ENCODE data around the gene KIR2DL1.
"Not testable (repeated sequence)": the region's sequence is repeated elsewhere in the genome, so short reads cannot be mapped to it uniquely, and the experiment has no call there.

Gene KIR2DL1

DNA sequence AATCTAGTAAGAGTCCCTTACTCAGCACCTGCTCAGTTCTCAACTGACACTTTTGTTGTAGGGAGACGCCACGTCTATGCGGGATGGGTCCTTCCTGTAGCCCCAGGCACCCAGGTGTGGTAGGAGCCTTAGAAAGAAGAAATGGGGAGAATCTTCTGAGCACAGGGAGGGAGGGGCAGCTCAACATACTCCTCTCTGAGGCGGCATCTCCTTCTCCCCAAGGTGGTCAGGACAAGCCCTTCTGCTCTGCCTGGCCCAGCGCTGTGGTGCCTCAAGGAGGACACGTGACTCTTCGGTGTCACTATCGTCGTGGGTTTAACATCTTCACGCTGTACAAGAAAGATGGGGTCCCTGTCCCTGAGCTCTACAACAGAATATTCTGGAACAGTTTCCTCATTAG, 35.0 kb downstream of the KIR2DL1 start:
- POLR2A ChIA-PET: no interaction called here
- Histone ChIP-seq H3K9me3 (ENCODE audit: control extremely low read depth in 1 of 5, control insufficient read depth in 4 of 5, insufficient read depth in 2 of 5, low read depth in 1 of 5, low read length in 4 of 5) (peaks cover 0 to 3% (median 0%) of the 10 kb centered on the region in 5 experiments), H3K36me3 (ENCODE audit: control insufficient read depth in 4 of 4, insufficient read depth in 4 of 4, low read length in 3 of 4) (no peaks in the 10 kb centered on the region), H3K27me3 (replicated peaks in 2 of 5; ENCODE audit: control insufficient read depth in 4 of 5, insufficient read depth in 5 of 5, low read length in 4 of 5) (peaks cover 0 to 14% (median 0%) of the 10 kb centered on the region in 5 experiments), H3K4me3 (ENCODE audit: control insufficient read depth in 1 of 7, extremely low read depth in 1 of 7, insufficient read depth in 4 of 7, low read depth in 2 of 7, low read length in 6 of 7) (no peak overlapping the region), H3K27ac (ENCODE audit: insufficient read depth in 1 of 2, low read depth in 1 of 2, low read length in 2 of 2, poor library complexity in 1 of 2, severe bottlenecking in 2 of 2) (no peak overlapping the region), H3K4me1 (ENCODE audit: control extremely low read depth in 1 of 4, control insufficient read depth in 4 of 4, insufficient read depth in 4 of 4, low read length in 3 of 4) (no peaks in the 10 kb centered on the region)
- WGBS (ENCODE audit: insufficient coverage): 92% methylated on average over 10 of the region's 10 CpGs
- no peak for DNase-seq
- CTCF ChIA-PET: no interaction called here

DNA sequence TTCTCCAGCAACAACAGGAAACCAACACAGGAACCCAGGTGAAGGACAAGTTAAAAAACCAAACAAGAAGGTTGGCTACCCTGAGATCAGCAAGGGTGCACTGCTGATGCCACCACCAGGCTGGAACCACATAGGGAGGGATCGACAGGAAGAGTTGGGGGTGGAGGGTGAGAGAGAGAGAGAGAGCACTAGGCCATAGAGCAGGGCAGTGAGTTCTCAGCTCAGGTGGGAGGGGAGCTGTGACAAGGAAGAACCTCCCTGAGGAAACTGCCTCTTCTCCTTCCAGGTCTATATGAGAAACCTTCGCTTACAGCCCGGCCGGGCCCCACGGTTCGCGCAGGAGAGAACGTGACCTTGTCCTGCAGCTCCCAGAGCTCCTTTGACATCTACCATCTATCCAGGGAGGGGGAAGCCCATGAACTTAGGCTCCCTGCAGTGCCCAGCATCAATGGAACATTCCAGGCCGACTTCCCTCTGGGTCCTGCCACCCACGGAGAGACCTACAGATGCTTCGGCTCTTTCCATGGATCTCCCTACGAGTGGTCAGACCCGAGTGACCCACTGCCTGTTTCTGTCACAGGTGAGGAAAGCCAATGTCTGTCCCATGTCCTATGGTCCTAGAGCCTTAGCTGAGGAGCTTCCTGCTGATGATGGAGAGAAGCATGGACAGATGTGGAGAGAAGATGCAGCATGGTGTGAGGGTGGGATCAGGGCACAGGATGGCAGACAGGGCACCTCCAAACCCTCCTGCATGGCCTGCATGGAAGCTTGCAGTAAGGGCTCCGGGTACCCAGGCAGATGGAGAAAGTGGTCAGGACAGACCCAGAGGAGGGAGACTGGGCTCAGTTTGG, 36.3 kb downstream of the KIR2DL1 start:
- peaks cover 0 to 3% (median 0%) of the 10 kb centered on the region in 5 experiments for H3K9me3 ChIP-seq (ENCODE audit: control extremely low read depth in 1 of 5, control insufficient read depth in 4 of 5, insufficient read depth in 2 of 5, low read depth in 1 of 5, low read length in 4 of 5)
- DNase-seq: no peak
- WGBS (ENCODE audit: insufficient coverage): 90% methylated on average over 11 of the region's 14 CpGs
- no peaks in the 10 kb centered on the region for H3K4me1 ChIP-seq (ENCODE audit: control extremely low read depth in 1 of 4, control insufficient read depth in 4 of 4, insufficient read depth in 4 of 4, low read length in 3 of 4)
- H3K4me3 ChIP-seq (ENCODE audit: control insufficient read depth in 1 of 7, extremely low read depth in 1 of 7, insufficient read depth in 4 of 7, low read depth in 2 of 7, low read length in 6 of 7): no peak overlapping the region
- no peaks in the 10 kb centered on the region for H3K36me3 ChIP-seq (ENCODE audit: control insufficient read depth in 4 of 4, insufficient read depth in 4 of 4, low read length in 3 of 4)
- H3K27me3 ChIP-seq (replicated peaks in 2 of 5; ENCODE audit: control insufficient read depth in 4 of 5, insufficient read depth in 5 of 5, low read length in 4 of 5): peaks cover 0 to 14% (median 2%) of the 10 kb centered on the region in 5 experiments
- POLR2A ChIA-PET: no interaction called here
- CTCF ChIA-PET: no interaction called here
- no peak overlapping the region for H3K27ac ChIP-seq (ENCODE audit: insufficient read depth in 1 of 2, low read depth in 1 of 2, low read length in 2 of 2, poor library complexity in 1 of 2, severe bottlenecking in 2 of 2)

DNA sequence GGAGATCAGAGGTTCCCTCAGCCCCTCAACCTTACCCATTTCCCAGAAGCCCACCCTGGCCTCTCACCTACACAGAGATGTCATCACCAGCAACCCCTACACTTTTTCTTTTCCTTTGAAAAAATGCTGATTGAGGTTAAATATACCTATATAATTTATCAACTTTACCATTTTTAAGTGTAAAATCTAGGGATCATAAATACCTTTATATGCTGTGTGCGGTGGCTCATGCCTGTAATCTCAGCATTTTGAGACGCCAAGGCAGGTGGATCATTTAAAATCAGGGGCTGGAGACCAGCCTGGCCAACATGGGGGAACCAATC, 36.9 kb downstream of the KIR2DL1 start:
- POLR2A ChIA-PET: no interaction called here
- H3K4me1 ChIP-seq (ENCODE audit: control extremely low read depth in 1 of 4, control insufficient read depth in 4 of 4, insufficient read depth in 4 of 4, low read length in 3 of 4): no peaks in the 10 kb centered on the region
- WGBS (ENCODE audit: insufficient coverage): no CpG with 5 or more reads among the region's 2 CpGs
- H3K36me3 ChIP-seq (ENCODE audit: control insufficient read depth in 4 of 4, insufficient read depth in 4 of 4, low read length in 3 of 4): no peaks in the 10 kb centered on the region
- peaks cover 0 to 15% (median 2%) of the 10 kb centered on the region in 5 experiments for H3K27me3 ChIP-seq (replicated peaks in 2 of 5; ENCODE audit: control insufficient read depth in 4 of 5, insufficient read depth in 5 of 5, low read length in 4 of 5)
- no peak for DNase-seq
- H3K27ac ChIP-seq (ENCODE audit: insufficient read depth in 1 of 2, low read depth in 1 of 2, low read length in 2 of 2, poor library complexity in 1 of 2, severe bottlenecking in 2 of 2): no peak overlapping the region
- CTCF ChIA-PET: no interaction called here
- no peak overlapping the region for H3K4me3 ChIP-seq (ENCODE audit: control insufficient read depth in 1 of 7, extremely low read depth in 1 of 7, insufficient read depth in 4 of 7, low read depth in 2 of 7, low read length in 6 of 7)
- H3K9me3 ChIP-seq (ENCODE audit: control extremely low read depth in 1 of 5, control insufficient read depth in 4 of 5, insufficient read depth in 2 of 5, low read depth in 1 of 5, low read length in 4 of 5): peaks cover 0 to 3% (median 0%) of the 10 kb centered on the region in 5 experiments

DNA sequence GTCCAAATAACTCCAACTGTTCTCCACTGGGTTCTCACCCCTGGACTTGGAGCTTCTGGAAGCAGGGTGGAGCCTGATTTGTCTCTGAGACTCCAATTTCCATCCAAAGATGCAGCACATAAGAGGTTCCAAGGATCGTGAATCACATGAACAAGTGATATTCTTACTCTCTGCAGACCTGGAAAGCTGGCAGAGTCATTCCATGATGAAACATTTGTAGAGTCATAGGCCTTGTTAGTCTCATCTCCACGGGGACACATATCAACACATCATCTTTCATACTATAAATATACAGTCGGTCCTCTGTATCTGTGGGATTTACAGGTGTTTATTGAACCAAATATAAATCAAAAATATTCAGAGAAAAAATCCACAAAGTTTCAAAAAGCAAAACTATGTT, 45.0 kb downstream of the KIR2DL1 start:
- 83% methylated on average over 1 of the region's 3 CpGs for WGBS (ENCODE audit: insufficient coverage)
- H3K4me1 ChIP-seq (ENCODE audit: control extremely low read depth in 1 of 4, control insufficient read depth in 4 of 4, insufficient read depth in 4 of 4, low read length in 3 of 4); CTCF ChIA-PET; H3K27ac ChIP-seq (ENCODE audit: insufficient read depth in 1 of 2, low read depth in 1 of 2, low read length in 2 of 2, poor library complexity in 1 of 2, severe bottlenecking in 2 of 2); H3K4me3 ChIP-seq (ENCODE audit: control insufficient read depth in 1 of 7, extremely low read depth in 1 of 7, insufficient read depth in 4 of 7, low read depth in 2 of 7, low read length in 6 of 7); H3K36me3 ChIP-seq (ENCODE audit: control insufficient read depth in 4 of 4, insufficient read depth in 4 of 4, low read length in 3 of 4); POLR2A ChIA-PET; DNase-seq; H3K9me3 ChIP-seq (ENCODE audit: control extremely low read depth in 1 of 5, control insufficient read depth in 4 of 5, insufficient read depth in 2 of 5, low read depth in 1 of 5, low read length in 4 of 5): not testable (repeated sequence)
- H3K27me3 ChIP-seq (replicated peaks in 2 of 5; ENCODE audit: control insufficient read depth in 4 of 5, insufficient read depth in 5 of 5, low read length in 4 of 5): peaks cover 0 to 17% (median 3%) of the 10 kb centered on the region in 5 experiments

DNA sequence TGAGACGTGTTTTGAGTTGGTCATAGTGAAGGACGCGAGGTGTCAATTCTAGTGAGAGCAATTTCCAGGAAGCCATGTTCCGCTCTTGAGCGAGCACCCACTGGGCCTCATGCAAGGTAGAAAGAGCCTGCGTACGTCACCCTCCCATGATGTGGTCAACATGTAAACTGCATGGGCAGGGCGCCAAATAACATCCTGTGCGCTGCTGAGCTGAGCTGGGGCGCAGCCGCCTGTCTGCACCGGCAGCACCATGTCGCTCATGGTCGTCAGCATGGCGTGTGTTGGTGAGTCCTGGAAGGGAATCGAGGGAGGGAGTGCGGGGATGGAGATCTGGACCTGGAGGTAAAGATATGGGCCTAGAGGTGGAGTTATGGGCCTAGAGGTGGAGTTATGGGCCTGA, 46.7 kb downstream of the KIR2DL1 start, which contains the start of gene KIR3DL1:
TSS of gene KIR3DL1 (plus strand) at position 218 of the 400 bp plus-strand sequence.
- H3K4me1 ChIP-seq (ENCODE audit: control extremely low read depth in 1 of 4, control insufficient read depth in 4 of 4, insufficient read depth in 4 of 4, low read length in 3 of 4); H3K9me3 ChIP-seq (ENCODE audit: control extremely low read depth in 1 of 5, control insufficient read depth in 4 of 5, insufficient read depth in 2 of 5, low read depth in 1 of 5, low read length in 4 of 5); H3K27ac ChIP-seq (ENCODE audit: insufficient read depth in 1 of 2, low read depth in 1 of 2, low read length in 2 of 2, poor library complexity in 1 of 2, severe bottlenecking in 2 of 2); H3K4me3 ChIP-seq (ENCODE audit: control insufficient read depth in 1 of 7, extremely low read depth in 1 of 7, insufficient read depth in 4 of 7, low read depth in 2 of 7, low read length in 6 of 7); CTCF ChIA-PET; POLR2A ChIA-PET; DNase-seq; H3K36me3 ChIP-seq (ENCODE audit: control insufficient read depth in 4 of 4, insufficient read depth in 4 of 4, low read length in 3 of 4): not testable (repeated sequence)
- 94% methylated on average over 11 of the region's 17 CpGs for WGBS (ENCODE audit: insufficient coverage)
- H3K27me3 ChIP-seq (replicated peaks in 2 of 5; ENCODE audit: control insufficient read depth in 4 of 5, insufficient read depth in 5 of 5, low read length in 4 of 5): peaks cover 0 to 21% (median 5%) of the 10 kb centered on the region in 5 experiments

DNA sequence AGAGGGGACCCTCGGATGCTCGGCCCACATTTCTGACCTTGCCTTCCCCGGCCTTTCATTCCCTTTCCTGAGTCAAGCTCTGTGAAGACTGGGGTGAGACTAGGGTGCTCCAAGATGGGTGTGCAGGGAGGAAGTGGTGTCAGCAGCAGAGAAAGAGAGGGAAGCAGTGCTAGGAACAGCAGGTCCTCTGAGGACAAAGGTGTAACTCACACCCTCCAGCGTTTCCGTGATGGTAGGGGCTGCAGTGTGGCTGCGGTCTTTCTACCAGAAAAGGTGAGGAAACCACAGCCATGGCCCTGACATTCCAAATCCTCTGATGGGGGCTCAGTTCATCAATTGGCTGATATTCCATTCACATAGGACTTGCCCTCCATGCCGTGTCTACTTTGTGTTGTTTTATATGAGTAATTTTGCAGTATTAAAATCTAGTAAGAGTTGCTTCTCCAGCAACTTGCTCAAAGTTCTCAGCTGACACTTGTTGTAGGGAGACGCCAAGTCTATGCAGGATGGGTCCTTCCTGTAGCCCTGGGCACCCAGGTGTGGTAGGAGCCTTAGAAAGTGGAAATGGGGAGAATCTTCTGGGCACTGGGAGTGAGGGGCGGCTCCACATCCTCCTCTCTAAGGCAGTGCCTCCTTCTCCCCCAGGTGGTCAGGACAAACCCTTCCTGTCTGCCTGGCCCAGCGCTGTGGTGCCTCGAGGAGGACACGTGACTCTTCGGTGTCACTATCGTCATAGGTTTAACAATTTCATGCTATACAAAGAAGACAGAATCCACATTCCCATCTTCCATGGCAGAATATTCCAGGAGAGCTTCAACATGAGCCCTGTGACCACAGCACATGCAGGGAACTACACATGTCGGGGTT, 48.3 kb downstream of the KIR2DL1 start:
- Histone ChIP-seq H3K4me3 (ENCODE audit: control insufficient read depth in 1 of 7, extremely low read depth in 1 of 7, insufficient read depth in 4 of 7, low read depth in 2 of 7, low read length in 6 of 7) (no peak overlapping the region), H3K4me1 (ENCODE audit: control extremely low read depth in 1 of 4, control insufficient read depth in 4 of 4, insufficient read depth in 4 of 4, low read length in 3 of 4) (no peaks in the 10 kb centered on the region), H3K9me3 (ENCODE audit: control extremely low read depth in 1 of 5, control insufficient read depth in 4 of 5, insufficient read depth in 2 of 5, low read depth in 1 of 5, low read length in 4 of 5) (no peaks in the 10 kb centered on the region), H3K27ac (ENCODE audit: insufficient read depth in 1 of 2, low read depth in 1 of 2, low read length in 2 of 2, poor library complexity in 1 of 2, severe bottlenecking in 2 of 2) (no peak overlapping the region), H3K36me3 (ENCODE audit: control insufficient read depth in 4 of 4, insufficient read depth in 4 of 4, low read length in 3 of 4) (no peaks in the 10 kb centered on the region), H3K27me3 (replicated peaks in 2 of 5; ENCODE audit: control insufficient read depth in 4 of 5, insufficient read depth in 5 of 5, low read length in 4 of 5) (peaks cover 0 to 18% (median 5%) of the 10 kb centered on the region in 5 experiments)
- DNase-seq: no peak
- CTCF ChIA-PET: no interaction called here
- 89% methylated on average over 11 of the region's 15 CpGs for WGBS (ENCODE audit: insufficient coverage)
- POLR2A ChIA-PET: no interaction called here

DNA sequence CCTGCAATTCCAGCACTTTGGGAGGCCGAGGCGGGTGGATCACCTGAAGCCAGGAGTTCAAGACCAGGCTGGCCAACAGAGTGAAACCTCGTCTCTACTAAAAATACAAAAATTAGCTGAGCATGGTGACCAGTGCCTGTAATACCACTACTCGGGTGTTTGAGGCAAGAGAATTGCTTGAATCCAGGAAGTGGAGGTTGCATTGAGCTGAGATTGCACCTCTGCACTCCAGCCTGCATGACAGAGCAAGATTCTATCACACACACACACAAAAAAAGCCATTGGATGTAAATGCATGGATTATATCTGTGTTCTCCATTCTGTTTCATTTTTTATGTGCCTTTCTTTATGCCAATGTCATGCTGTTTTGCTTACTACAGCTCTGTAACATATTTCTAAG, 54.8 kb downstream of the KIR2DL1 start:
- H3K4me3 ChIP-seq (ENCODE audit: control insufficient read depth in 1 of 7, extremely low read depth in 1 of 7, insufficient read depth in 4 of 7, low read depth in 2 of 7, low read length in 6 of 7); CTCF ChIA-PET; DNase-seq; POLR2A ChIA-PET; H3K36me3 ChIP-seq (ENCODE audit: control insufficient read depth in 4 of 4, insufficient read depth in 4 of 4, low read length in 3 of 4); H3K4me1 ChIP-seq (ENCODE audit: control extremely low read depth in 1 of 4, control insufficient read depth in 4 of 4, insufficient read depth in 4 of 4, low read length in 3 of 4); H3K9me3 ChIP-seq (ENCODE audit: control extremely low read depth in 1 of 5, control insufficient read depth in 4 of 5, insufficient read depth in 2 of 5, low read depth in 1 of 5, low read length in 4 of 5); H3K27ac ChIP-seq (ENCODE audit: insufficient read depth in 1 of 2, low read depth in 1 of 2, low read length in 2 of 2, poor library complexity in 1 of 2, severe bottlenecking in 2 of 2): not testable (repeated sequence)
- WGBS (ENCODE audit: insufficient coverage): no CpG with 5 or more reads among the region's 4 CpGs
- peaks cover 0 to 15% (median 0%) of the 10 kb centered on the region in 5 experiments for H3K27me3 ChIP-seq (replicated peaks in 2 of 5; ENCODE audit: control insufficient read depth in 4 of 5, insufficient read depth in 5 of 5, low read length in 4 of 5)
